Coronary artery (tissue), 2 donors: ENCODE measurements around the gene DOCK4.

Source experiments
- DNase-seq: peaks from one replicate; pipeline ENCODE4 v3.0.0-alpha.2; 2017; ENCODE audit warnings: low spot score
- H3K27ac ChIP-seq, 2 donors: fragments of 200-600 bp; sonication (generic); one replicate each; pipeline ENCODE4 v1.5.1; 2016 to 2019
- H3K4me3 ChIP-seq: fragments of 200-600 bp; sonication (generic); 2 replicates; pipeline ENCODE4 v1.5.1; 2016; ENCODE audit warnings: mild to moderate bottlenecking, moderate library complexity
- CTCF ChIP-seq: fragments of 200-600 bp; sonication (generic); IDR thresholded peaks from one replicate; pipeline ENCODE4 v1.5.1; 2019; ENCODE audit warnings: antibody characterized with exemption

The DOCK4 gene

GRCh38 chr7:111841596-111842205 lies 364.5 kb downstream of the DOCK4 start:
- no peak for DNase-seq
- H3K4me3 ChIP-seq = no peak overlapping the region
- TF ChIP-seq CTCF = no peak
- no peak overlapping the region for H3K27ac ChIP-seq

- H3K4me3 ChIP-seq = no peak overlapping the region
- no peak for DNase-seq
- no peak for TF ChIP-seq CTCF
- no peak overlapping the region for H3K27ac ChIP-seq
These were observed 365.7 kb downstream of the DOCK4 start for GRCh38 chr7:111840528-111840927.

GRCh38 chr7:111839261-111839660 lies 366.9 kb downstream of the DOCK4 start:
- Histone ChIP-seq H3K27ac (no peak overlapping the region), H3K4me3 (no peak overlapping the region)
- no peak for DNase-seq
- TF ChIP-seq CTCF = no peak

- no peak for TF ChIP-seq CTCF
- Histone ChIP-seq H3K4me3 (no peak overlapping the region), H3K27ac (no peak overlapping the region)
- no peak for DNase-seq
These were observed 369.6 kb downstream of the DOCK4 start for GRCh38 chr7:111836592-111836991.

GRCh38 chr7:111835066-111835465 lies 371.1 kb downstream of the DOCK4 start:
- Histone ChIP-seq H3K4me3 (no peak overlapping the region), H3K27ac (no peak overlapping the region)
- no peak for TF ChIP-seq CTCF
- DNase-seq = no peak

GRCh38 chr7:111834367-111834766 lies 371.8 kb downstream of the DOCK4 start:
- H3K27ac ChIP-seq = no peak overlapping the region
- no peak overlapping the region for H3K4me3 ChIP-seq
- no peak for DNase-seq
- TF ChIP-seq CTCF = no peak

GRCh38 chr7:111833466-111833865 lies 372.7 kb downstream of the DOCK4 start:
- H3K27ac ChIP-seq = no peak overlapping the region
- DNase-seq = no peak
- no peak overlapping the region for H3K4me3 ChIP-seq
- no peak for TF ChIP-seq CTCF
